ENCODE data around the gene TUNAR. TPM values are rescaled to one million over a fixed set of nuclear protein-coding genes. Genes with fewer than 3 reads are reported as not detected.
A peak's percentile ranks its signal among the peaks of the same experiment; 100 is the strongest.

TUNAR gene
- total RNA-seq, 1 donor from 2014 or later, result 3.0 TPM

DNA sequence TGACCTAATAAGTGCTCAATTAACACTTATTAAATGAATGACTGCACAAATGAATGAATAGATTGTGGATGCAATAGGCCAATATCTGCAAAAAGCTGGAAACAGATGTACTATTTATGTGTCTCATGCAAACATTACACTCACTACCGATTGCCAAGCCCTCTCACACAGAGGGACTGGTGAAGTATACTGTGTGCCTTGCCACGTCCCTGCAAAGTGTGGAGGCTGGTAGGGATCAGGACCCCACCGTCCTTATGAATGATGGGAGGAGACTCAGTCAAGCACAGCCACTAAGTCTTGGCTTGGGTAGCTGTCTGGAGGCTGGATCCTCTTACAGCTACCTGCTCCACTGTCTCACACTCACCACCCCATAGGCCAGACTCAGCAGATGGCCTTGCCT, 3.9 kb upstream of the TUNAR start:
- DNase-seq (ENCODE audit: low read depth), result no peak

DNA sequence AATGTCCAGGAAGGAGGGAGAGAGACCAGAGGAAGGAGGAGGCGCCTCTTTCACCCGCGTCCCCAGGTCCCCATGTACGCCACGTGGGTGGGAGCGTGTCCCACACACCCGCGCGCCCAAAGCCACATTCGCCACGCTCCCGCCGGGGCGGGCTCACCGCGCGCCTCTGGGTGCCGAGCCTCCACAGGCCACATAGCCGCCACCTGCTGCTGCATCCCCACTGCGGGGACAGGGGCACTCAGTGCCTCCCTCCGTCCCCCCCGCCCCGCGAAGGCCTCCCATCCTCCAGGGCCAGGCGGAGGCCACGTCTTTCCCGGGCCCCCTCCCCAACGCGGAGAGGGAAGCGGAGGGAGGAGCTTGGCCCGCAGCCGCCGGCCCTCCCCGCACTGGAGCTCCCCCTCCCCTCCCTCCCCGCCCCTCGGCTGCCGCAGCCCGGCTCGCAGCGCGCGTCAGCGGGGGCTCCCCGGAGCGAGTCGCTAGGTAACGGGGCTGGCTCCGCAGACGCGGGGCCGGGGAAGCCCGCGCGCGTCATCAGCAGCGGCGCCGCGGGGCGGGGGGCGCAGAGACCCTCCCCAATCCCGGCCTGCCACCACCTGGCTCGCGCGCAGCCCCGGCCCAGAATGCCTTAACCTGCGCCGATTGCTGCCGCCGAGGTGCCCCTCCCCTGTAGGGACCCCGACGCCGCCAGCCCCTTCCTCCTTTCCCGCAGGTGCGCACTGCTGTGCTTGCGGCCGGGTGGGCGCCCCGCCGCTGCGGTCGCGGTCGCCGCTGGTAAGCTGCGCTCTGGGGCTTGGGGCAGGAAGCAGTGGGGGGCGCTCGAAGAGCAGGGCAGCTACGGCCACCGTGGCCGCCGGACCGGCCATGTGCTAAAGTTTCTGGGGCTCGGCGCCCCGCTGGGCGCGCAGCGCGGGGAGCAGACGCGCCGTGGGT, 536 bp upstream of the TUNAR start:
- no peak for DNase-seq (ENCODE audit: low read depth)

DNA sequence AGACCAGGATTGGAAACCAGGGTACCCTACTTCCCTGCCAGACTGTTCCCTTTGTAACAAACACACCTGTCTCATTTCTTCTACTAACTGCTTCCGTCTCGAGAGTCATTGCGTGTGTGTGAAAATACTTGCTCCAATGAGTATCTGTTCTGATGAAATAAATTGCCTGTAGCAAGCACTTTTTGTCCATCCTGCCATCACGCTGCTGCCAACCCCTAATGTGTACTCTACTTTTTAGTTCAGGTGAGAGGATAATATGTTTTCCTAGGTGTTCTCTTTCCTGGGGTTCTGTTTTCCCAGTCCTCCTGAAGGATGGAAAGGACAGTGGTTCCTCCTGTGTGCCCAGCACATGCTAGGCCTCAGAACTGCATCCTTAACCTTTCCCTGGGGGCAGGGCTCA, 1.0 kb downstream of the TUNAR start:
- DNase-seq (ENCODE audit: low read depth), result no peak

DNA sequence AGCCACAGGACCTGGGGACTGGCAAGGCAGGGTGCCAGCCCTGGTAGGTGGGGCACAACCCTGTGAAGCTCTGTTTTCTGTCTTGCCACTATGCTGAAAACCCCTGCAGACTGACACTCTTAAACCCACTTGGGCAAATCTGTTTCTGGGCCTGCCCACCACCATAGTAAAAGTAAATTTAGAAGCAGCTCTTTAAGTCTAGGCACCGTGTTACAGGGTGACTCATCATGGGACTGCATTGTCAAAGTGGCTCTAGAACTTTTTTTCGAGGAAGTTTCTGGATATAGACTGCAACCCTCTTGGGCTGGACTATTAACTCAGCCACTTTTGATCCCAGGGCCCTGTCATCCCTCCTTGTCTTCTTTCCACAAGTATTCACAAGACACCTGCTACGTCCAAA, 7.7 kb downstream of the TUNAR start:
- no peak for DNase-seq (ENCODE audit: low read depth)

DNA sequence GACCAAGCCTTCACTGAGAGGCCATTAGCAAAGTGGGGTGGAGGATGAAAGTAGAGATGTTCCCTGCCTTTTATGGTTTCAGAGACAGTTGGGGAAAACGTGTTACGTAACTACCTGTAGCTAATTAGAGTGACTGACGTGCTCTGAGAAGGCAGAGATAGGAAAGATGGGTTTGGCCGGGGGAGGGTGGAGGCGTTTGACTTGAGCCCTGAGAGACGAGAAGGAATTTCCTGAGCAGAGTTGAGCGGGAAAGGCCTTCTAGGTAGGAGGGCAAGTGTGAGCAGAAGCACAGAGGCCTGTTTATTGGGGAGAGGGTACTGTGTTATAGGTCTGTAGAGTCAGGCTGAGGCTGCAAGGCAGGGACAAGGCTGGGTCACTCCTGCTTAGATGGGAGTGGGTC, 8.6 kb downstream of the TUNAR start:
- no peak for DNase-seq (ENCODE audit: low read depth)

DNA sequence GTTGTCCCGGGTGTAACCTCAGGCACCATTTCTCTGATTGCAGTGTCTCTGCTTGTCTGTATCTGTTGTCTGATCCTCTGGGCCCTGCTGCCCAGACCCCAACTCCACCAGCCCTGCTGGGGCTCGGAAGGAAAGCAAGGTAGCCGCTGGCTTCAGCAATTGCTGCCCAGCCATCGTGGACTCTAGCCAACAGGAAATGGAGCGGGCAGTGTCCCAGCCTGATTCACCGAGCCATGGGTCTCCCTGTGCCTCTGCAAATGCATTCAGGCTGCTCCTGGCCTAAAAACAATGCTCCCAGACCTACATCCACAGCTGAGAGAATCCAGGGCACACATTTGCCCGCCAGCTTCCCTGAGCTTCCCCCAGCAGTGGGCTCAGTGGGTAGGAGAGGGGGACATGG, 9.2 kb downstream of the TUNAR start:
- peak; percentile 22 for DNase-seq (ENCODE audit: low read depth)

DNA sequence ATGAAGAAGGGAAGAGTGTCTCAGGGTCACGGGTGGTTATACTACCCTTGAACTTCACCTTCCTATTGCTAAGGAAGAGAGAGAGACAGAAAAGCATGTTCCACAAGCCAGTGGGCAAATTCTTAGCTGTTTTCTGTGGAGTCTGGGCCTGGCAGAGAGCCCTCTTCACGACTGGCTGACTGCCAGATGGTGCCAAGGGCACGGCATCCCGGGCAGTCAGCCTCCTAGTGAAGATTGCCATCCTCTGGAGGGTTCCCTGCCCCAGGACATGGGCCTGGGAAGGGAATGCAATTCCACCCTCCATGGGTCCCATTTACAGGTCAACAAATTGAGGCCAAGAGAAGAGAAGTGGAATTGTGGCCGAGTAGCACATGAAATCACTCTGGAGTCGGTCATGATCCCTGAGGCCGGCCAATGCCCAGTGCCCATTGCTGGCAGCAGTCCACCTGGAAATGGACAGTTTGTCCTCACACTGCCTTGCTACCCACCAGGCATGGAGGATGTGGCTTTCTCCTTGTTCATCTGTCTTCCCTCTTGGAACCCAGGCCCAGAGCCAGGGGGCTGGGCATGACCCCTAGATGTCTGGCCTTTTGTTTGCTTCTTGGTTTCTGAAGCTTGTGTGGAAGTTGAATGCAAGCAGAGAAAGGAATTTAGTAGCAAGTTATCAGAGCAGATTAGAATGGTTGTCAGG, 9.9 kb downstream of the TUNAR start:
- DNase-seq (ENCODE audit: low read depth), result peak; percentile 25

DNA sequence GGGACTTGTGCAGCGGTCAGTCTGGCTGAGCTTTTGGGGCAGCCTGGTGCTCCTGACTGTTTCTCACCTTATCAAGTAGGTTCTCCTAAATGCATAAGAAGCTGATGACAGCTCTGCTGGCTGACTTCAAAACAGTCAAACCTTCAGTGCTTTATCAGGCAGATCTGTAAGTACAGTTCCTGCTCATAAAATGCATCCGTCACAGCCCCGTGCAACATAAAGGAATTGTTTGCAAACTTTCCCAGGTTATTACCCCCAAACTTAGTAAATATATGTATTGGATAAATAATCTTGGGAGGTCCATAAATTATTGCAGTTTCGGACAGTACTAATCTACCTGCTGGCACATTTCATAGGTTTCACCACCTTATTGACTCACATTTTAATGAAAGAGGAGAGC, 10.7 kb downstream of the TUNAR start:
- DNase-seq (ENCODE audit: low read depth), result no peak

DNA sequence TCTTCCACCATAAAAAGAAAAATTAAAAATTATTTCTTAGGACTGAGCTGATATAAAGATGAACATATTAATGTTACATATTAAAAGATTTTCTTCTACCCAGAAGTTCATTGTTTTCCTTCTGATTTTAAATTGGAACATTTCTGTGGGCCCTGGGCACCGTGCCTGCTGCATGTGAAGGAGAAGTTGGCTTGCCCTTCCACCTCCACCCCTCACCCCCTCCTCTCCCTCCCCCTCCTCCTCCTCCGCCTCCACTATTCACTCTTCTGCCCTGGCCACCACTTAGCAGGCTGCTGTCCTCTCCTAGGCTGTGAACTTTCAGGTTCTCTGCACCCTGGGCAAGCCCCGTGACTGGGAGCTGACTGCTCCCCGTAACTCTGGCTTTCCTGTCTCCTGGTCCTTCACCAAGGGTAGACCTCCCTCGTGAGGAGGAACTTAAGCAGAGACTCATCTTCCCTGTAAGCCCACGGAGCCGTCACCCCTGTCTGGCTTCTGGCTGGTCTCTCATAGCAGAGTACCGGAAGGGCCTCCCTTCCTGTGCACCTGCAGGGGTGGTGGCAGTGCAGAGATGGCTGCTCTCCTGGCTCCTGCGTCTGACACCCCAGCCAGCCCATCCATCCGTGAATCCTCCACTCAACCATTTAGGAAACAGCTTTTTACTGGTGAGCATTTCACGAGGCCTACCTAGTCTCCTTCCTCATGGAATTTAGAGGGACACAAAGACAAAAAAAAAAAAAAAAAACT, 12.8 kb downstream of the TUNAR start:
- DNase-seq (ENCODE audit: low read depth), result no peak

DNA sequence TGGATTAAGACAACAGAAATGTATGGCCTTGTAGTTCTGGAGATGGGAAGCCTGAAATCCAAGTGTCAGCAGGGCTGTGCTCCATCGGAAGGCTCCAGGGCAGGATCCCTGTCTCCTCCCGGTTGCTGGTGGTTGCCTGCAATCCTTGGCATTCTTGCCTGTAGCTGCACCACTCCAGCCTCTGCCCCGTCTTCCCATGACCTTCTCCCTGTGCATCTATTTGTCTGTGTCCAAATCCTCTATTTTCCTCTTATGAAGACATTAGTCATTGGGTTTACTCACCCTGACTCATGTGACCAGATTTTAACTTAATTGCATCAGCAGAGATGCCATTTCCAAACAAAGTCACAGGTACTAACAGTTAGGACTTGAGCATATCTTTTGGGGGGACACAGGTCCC, 15.1 kb downstream of the TUNAR start:
- peak; percentile 80 for DNase-seq (ENCODE audit: low read depth)

DNA sequence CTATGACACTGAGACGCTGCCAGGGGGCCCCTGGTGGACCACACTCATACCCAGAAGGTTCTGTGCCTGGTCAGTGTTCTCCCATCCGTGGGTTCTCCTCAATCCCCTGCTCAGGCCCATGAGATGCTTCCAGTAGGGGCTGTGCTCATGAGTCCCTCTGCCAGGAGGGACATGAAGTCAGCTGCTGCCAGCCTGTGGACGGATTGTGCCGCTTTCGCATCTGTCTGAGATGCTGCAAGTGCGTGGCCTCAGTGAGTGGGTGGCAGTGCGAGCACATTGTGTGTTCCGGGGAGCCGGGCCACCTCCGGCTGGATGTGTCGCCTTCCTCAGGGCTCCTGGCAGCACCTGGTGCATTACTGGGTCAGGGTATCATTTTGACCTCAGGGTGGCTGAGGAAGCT, 15.5 kb downstream of the TUNAR start:
- no peak for DNase-seq (ENCODE audit: low read depth)

DNA sequence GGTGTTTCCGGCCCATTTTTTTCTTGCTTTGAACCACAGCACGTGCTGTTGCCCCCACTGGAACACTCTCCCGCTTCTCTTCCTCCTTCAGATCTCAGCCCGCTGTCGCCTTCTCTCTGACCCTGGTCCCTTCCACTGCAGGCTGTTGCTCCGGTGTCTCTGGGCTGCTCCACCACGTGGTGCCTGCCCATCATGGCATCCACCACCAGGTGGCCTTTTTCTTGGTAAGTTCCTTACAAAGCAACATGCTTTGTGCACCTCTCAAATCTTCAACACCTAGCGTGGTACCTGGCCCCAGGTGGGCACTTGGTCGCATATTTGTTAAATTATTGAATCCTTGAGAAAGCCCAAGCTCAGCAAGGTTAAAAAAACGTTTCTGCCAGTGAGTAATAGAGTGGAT, 19.1 kb downstream of the TUNAR start:
- peak; percentile 14 for DNase-seq (ENCODE audit: low read depth)

DNA sequence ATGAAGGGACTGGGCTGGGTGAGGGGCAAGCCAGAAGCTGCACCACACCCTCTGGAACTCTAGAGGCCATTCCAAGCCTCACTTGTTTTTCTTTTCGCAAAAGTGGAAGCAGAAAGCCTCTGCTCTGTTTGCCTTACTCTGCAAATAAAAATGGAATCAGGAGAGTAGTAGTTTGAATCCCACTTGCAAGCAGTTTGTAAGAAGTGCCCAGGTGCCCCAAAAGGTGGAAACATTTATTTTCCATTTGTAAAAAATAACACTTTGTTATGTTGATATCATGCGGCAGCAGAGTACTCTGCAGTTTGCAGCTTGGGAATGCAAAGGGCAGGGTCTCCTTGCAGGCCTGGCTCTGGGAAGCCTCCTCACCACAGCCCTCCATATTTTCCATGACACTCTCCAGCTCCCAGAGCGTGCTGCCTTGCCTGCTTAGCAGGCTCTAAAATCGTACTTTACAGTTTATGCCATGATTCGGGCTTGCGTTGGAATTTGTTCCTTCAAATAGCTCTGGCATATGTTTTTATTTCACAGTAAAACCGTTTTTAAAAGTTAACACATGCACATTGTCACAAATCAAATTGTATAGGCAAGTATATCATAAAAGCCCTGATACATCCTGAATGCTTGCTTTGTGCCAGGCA, 20.0 kb downstream of the TUNAR start:
- DNase-seq (ENCODE audit: low read depth), result no peak

DNA sequence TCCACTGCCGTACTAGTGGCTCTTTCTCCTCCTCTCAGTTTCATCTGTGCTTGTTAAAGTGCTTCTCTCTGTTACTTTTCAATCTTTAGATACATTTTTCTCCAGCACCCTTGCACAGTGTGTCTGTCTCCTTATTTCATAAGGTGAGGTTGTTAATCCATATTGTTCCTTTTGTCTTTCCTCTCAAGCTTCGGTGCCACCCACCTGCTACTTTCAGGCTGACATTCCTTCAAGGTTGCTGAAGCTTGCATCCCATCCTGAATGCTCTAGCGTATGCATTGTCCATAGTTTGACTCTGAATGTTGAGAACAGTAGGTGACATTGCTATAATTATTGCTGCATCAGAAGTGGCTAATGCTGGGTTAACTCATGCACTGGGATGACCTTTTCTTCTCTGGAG, 20.6 kb downstream of the TUNAR start:
- no peak for DNase-seq (ENCODE audit: low read depth)

DNA sequence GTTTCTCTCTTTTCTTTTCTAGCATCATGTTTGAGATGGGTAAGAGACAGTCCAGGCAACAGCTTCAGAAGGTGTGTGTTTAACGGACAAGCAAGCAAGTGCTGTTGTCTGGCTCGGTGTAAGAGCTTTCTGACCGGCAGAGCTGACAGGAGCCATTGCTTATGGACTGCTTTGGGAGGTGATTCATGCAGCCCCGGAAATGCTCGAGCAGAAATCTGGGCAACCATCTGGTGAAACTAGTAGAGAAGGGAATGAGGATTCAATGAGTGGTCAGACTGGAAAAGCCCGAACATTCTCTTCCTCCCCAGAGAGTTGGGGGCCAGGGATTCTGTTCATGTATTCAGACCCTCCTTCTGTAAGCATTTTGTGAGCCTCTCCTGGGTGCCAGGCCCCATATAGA, 24.4 kb downstream of the TUNAR start:
- no peak for DNase-seq (ENCODE audit: low read depth)

DNA sequence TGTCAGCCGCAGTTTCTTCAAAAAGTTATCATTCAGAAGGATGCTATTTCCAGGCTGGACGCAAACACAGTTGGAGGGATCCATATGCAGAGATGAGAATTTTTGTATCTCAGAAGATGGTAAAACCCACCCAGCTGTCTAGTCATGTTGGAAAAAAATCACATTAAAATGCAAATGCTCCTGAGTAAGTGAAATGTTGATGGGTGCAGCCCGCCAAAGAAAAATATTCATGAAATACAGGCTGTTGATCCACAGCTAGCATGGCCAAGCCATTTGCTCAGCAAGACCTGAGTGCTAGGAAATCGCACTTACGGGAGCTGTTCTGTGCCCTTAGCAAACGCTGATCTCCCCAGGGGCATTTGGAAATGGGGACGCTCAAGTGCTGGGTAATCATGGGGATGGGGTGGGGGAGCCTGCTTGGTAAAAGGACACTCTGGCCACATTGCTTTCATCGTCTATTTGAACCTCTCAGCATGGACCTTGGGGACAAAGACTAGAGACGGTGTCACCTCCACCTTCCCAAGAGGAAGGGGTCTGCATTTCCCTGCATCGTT, 25.7 kb downstream of the TUNAR start:
- no peak for DNase-seq (ENCODE audit: low read depth)

DNA sequence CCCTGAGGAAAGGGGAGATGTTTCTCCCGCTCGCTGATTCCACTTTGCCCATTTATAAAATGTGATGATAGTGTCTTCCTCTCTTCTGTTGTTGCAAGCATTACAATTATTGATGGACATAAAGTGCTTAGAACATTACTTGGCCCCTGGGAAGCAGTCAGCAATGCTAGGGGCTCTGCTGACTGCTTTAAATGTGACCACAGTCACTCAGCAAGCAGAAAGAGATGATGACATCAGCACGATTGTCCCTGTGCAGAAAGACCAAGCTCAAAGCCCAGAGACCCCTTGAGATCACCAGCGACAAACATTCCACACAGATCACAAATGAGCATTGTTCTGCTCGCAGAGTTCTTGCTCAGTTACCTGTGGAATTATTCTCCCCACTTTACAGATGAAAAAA, 26.5 kb downstream of the TUNAR start:
- no peak for DNase-seq (ENCODE audit: low read depth)

DNA sequence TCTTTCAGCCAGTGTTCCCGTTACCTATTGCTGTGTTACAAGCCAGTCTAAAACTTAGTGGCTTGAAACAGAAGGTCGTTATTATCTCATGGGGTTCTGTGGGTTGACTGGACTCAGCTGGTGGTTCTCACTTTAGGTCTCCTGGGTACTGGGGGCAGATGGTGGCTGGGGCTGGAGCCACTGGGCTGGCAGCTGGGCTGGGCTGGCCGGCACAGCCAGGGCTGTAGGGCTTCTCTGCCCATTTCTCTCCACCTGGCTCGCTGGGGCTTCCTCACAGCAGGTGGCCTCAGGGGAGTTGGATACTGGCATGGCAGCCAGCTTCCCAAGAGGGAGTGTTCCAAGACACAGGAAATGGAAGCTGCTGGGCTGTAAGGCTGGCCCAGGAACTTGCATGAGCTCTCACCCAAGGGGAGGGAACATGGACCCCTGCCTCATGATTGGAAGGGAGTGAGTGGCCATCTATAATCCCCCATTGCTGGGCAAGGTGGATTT, 27.0 kb downstream of the TUNAR start:
- DNase-seq (ENCODE audit: low read depth), result no peak

DNA sequence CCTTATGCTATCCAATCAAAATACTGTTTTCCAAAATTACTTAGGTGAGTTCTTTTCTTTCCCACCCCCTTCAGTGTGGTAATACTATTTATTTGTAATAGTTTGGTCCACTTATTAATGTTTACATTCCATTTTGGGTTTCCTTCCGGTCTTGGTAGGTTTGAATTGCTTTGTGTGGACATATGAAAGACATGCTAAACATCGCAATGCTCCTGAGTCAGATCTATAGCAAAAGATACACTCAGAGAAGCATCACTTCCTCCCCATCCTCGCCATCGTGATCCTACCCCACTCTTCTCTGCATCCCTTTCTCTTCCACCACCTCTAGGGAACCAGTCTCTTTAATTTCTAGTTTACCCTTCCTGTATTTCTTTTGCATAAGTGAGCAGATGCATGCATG, 30.0 kb downstream of the TUNAR start:
- no peak for DNase-seq (ENCODE audit: low read depth)

DNA sequence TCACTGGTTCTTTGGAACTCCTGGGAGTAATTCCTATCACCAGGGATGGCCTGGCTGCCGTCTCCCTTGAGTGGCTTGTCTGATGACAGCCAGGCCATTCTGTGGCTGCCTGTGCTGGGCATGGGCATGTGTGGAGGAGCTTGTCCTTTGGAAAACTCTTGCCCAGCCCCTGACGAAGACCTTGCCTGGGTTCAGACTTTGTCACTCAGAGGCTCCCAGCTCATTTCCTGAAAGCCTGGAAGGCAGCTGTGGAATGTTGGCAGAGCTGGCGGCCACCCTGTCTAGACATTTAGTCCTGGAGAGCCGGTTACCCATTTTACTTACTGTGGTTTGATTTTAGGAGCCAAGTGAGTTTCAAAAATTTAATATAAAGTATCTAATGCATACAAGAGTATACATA, 34.0 kb downstream of the TUNAR start:
- DNase-seq (ENCODE audit: low read depth), result no peak

DNA sequence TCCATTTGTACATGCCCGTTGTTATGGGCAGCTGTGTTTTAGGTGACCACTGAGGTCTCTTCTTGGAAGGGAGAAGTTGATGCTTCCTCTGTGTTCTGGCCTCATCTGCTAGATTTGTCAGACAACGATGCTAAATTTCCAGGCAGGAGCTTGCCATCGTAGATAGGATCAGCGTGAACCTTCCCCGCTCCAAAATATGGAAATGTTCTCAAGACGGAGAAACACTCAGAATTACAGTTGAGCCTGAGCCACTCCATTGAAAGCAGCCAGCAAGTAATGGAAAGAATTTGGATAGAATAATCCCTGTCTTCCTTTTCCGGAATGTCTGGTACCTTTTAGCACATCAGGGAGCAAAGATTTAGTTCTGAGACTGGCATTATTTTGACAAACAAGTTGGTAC, 34.8 kb downstream of the TUNAR start:
- no peak for DNase-seq (ENCODE audit: low read depth)

DNA sequence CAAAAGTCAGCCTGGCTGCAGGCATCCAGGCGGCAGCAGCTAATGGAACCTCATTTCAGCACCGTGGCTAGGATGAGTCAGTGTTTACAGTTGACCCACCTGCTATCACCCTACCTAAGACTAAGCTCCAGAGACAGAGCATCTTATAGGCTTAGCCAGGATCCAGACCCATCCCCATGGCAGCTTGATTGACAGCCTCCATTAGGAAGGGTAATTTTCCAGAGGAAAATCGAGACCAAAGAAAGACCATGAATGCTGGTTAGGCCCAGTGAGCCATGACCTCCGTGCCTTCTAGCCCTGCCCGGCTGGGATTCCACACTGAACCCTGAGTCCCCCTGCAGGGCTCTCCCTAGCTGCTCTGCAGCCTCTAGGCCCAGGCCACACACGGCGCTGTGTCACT, 38.7 kb downstream of the TUNAR start:
- peak; percentile 78 for DNase-seq (ENCODE audit: low read depth)
